ENCODE measurements around the gene CRYL1.

- TF ChIP-seq, protein P1, sequence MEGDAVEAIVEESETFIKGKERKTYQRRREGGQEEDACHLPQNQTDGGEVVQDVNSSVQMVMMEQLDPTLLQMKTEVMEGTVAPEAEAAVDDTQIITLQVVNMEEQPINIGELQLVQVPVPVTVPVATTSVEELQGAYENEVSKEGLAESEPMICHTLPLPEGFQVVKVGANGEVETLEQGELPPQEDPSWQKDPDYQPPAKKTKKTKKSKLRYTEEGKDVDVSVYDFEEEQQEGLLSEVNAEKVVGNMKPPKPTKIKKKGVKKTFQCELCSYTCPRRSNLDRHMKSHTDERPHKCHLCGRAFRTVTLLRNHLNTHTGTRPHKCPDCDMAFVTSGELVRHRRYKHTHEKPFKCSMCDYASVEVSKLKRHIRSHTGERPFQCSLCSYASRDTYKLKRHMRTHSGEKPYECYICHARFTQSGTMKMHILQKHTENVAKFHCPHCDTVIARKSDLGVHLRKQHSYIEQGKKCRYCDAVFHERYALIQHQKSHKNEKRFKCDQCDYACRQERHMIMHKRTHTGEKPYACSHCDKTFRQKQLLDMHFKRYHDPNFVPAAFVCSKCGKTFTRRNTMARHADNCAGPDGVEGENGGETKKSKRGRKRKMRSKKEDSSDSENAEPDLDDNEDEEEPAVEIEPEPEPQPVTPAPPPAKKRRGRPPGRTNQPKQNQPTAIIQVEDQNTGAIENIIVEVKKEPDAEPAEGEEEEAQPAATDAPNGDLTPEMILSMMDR (IDR thresholded peaks at IDR 0.05): no peak
- no peak for TF ChIP-seq EZH2 (IDR thresholded peaks at IDR 0.05; ENCODE audit: borderline replicate concordance, insufficient read depth, low read depth, low read length, poor library complexity, severe bottlenecking)
These were observed 22.3 kb downstream of the CRYL1 start for GRCh38 chr13:20503088-20504083.
